Kidney epithelial cell (primary cell): ENCODE results near the gene SEC61A1. TPM values are rescaled to one million over a fixed set of nuclear protein-coding genes. Genes with fewer than 3 reads are reported as not detected.

Source experiments
- DNase-seq: peaks from one replicate; pipeline ENCODE4 v3.0.0-alpha.2; 2010; ENCODE audit warnings: low read depth
- H3K27me3 ChIP-seq: 2 replicates; pipeline ENCODE4 v1.6.0; 2011; ENCODE audit warnings: low read length; ENCODE audit not compliant: control insufficient read depth, insufficient read depth
- H3K36me3 ChIP-seq: 2 replicates; pipeline ENCODE4 v1.5.1; 2011; ENCODE audit warnings: low read length; ENCODE audit not compliant: control insufficient read depth, insufficient read depth
- H3K4me3 ChIP-seq: 2 replicates; pipeline ENCODE4 v1.5.1; 2011; ENCODE audit warnings: low read depth, mild to moderate bottlenecking, control low read depth, low read length
- CTCF ChIP-seq: IDR thresholded peaks from 2 replicates; pipeline ENCODE4 v1.5.1; 2011; ENCODE audit warnings: mild to moderate bottlenecking, moderate library complexity, low read length, control low read depth, inconsistent platforms; ENCODE audit not compliant: insufficient read depth, poor library complexity, severe bottlenecking
- total RNA-seq: library from RNA; depleted of rRNA; stranded (reverse); fragments of >200 nt; gene quantifications from 2 replicates; pipeline ENCODE4 v1.2.3, GENCODE V29; 2015

SEC61A1 gene
- total RNA-seq, 1 donor from 2014 or later: 350 TPM

GRCh38 chr3:128068156-128068620, 16.0 kb downstream of the SEC61A1 start:
- Histone ChIP-seq H3K27me3 (no peaks in the 10 kb centered on the region), H3K4me3 (no peak overlapping the region), H3K36me3 (peaks cover 10% of the 10 kb centered on the region)
- no peak for DNase-seq
- peak; percentile 66 for TF ChIP-seq CTCF

- H3K4me3 ChIP-seq: no peak overlapping the region
- no peak for TF ChIP-seq CTCF
Measured at GRCh38 chr3:128069271-128069670, 17.0 kb downstream of the SEC61A1 start.

GRCh38 chr3:128070898-128071591, 18.8 kb downstream of the SEC61A1 start:
- DNase-seq: no peak
- peaks cover 1% of the 10 kb centered on the region for H3K27me3 ChIP-seq
- no peak for TF ChIP-seq CTCF
- H3K36me3 ChIP-seq: peaks cover 10% of the 10 kb centered on the region
- H3K4me3 ChIP-seq: no peak overlapping the region

More at GRCh38 chr3:128069271-128069670, 17.0 kb downstream of the SEC61A1 start:
- Histone ChIP-seq H3K27me3 (no peaks in the 10 kb centered on the region), H3K36me3 (peaks cover 10% of the 10 kb centered on the region)
- no peak for DNase-seq

- Histone ChIP-seq H3K27me3 (peaks cover 8% of the 10 kb centered on the region), H3K36me3 (peaks cover 10% of the 10 kb centered on the region), H3K4me3 (no peak overlapping the region)
- no peak for TF ChIP-seq CTCF
- DNase-seq: no peak
Measured at GRCh38 chr3:128071771-128072453, 19.7 kb downstream of the SEC61A1 start.

GRCh38 chr3:128072454-128073184, 20.4 kb downstream of the SEC61A1 start:
- TF ChIP-seq CTCF: no peak
- H3K36me3 ChIP-seq: peaks cover 10% of the 10 kb centered on the region

More at GRCh38 chr3:128072454-128073184, 20.4 kb downstream of the SEC61A1 start:
- no peak for DNase-seq
- H3K27me3 ChIP-seq: peaks cover 8% of the 10 kb centered on the region
- H3K4me3 ChIP-seq: no peak overlapping the region
